NCI-H748 (cell line): ENCODE measurements around the gene DENND1A.

ENCODE experiments used
- DNase-seq: peaks from one replicate; lab custom pipeline; 2025; ENCODE audit not compliant: unreplicated experiment; lab: John Stamatoyannopoulos, UW

The DENND1A gene

DNA sequence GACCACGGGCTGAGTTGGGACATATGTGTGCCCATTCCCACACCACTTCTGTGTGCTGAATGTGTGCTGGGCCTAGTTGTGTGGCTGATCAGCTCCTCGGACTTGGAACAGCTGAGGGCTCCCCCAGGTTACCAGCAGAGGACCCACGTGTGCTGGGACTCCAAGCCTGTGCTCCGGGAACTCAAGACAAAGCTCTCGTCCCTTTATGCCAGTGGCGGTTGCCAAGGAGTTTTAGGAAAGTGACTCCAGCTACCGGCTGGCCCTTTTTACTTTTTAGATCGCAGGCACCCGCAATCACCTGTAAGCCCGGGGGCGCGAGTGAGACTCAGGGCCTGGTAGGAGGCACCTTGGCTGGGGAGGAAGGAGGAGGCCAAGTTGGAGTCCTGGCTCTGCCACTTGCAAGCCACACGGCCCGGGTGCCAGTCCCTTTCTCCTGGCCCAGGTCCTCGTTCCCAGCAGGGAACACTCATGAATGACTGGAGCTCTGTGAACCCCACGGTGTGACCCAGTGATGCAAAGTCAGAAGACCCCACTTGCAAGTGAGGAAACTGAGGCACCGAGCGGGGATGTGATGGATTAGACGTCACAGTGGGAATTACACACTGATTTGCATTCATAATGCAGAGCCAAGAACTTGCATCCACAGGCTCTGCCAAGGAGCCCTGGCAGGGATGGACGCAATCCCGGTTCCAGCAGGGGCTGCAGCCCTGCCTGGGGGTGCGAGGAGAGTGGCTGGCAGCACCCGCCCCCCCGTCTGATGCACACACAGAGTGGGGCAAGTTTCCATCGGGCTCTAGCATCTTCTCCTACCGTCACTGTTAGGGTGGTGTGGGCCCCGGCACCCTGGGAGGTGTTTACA, 547.0 kb downstream of the DENND1A start:
- DNase-seq = no peak

DNA sequence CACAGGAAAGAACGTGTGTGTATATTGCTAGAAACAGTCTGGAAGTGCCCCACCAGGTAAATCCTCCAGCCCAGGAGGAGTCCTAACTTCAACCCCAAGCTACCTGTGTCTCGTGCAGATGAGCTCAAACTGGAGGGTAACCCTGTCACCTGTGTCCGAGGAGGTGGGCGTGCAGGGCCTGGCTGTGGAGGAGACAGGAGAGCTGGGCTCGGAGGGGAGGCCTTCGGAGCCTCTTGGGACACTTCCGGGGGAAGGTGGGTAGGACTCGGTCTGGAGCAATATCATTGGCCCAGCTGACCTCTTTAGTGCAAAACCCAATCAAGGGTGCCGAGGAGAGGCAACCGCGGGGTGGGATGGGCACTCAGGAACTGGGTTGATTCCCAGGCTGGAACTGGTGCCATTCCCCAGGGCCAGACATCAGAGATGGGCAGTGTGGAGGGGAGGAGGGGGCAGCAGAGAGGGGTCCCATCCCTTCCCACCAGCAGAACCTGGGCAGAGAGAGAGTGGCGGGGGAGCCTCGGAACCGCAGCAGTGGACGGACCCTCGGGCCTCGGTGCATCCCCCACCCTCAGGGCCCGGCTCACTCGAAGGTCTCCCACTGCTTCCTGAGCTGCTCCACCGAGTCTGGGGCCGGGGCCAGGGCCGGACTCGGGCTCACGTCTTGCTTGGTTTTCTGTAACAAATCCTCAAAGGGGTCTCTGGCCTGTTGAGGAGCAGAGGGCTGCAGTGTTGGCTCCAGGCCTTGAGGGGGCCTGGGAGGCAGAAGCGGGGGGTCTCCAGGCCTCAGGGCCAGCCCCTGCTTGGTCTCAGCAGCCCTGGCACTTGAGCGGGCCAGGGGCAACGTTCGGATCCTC, 548.8 kb downstream of the DENND1A start:
- DNase-seq = no peak

DNA sequence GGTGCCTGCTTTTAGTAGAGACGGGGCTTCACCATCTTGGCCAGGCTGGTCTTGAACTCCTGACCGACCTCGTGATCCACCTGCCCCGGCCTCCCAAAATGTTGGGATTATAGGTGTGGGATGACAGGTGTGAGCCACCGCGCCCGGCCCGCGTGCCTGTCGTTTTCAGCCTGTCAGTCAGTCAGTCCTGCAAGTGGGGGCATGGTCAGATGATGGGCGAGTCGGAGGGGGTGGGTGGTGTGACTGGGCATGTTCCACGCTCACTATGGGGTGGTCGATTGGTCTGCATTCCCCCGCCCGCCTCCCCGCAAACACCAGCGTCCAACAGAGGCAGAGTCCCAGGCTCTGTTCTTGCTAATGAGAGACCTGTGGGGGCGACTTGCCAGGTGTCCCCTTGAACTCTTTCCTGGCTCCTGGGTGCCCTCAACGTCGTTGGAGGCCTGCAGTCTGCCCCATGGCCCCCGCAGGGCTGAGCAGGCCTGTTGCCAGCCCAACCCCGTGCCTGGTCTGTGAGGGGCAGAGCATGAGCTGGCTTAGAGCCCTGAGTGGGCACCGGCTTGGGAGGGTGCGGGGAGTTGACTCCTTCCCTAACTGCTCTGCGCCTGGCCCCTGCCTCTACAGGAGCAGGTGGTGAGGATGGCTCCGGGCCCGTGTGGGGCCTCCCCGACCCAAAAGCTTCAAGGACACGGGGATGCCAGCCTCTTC, 550.8 kb downstream of the DENND1A start:
- DNase-seq = no peak

DNA sequence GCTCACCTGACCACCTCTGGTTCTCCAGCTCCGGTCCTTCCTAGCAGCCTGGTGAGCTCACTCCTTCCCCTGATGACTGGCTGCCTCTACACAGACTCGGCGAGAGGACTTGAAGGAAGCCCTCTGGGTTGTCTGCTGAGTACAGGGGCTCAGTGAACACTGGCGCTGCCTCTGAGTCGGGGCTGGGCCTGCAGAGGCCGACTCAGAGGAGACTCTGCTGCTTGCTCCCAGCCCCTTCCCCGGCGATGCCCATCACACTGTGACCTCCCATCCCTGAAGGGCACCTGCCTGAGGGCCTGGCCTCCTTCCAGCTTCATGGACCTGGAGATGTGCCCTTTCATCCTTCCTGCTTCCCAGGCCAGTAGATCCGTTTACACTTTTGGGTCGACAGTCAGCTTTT, 551.9 kb downstream of the DENND1A start:
- no peak for DNase-seq

DNA sequence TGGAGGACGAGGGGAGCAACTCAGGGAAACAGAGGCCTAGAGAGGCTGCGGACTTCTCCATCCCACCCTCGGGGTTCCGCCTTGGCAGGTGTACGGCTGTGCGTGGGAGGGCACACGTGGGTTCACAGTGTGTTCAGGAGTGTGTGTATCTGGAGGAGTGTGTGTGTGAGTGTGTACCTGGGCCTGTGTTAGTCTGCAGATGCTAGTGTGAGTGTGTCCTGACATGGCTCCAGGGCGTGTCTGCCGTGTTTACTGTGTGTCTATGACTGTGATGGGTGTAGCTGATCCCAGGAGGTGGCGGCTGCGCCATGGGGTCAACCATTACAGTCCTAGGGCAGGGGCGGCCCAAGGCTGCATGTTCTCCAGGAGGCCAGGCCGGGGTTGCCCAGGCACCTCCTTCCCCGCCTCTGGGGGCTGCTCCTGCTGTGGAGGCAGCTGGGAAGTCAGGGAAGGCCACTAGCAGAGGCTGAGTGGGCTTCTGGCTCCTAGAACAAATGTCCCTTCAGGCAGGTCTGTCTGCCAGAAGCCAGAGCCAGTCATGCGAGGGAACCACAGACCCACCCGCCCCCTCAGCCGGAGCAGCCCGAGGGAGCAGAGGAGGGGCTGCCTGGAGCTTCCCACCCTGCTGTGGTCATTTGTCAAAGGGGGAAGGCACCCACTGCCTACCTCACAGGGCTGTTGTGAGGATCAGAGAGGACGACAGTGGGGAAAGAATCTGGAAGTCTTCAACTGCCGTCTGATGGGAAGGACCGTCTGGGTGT, 552.5 kb downstream of the DENND1A start:
- no peak for DNase-seq

DNA sequence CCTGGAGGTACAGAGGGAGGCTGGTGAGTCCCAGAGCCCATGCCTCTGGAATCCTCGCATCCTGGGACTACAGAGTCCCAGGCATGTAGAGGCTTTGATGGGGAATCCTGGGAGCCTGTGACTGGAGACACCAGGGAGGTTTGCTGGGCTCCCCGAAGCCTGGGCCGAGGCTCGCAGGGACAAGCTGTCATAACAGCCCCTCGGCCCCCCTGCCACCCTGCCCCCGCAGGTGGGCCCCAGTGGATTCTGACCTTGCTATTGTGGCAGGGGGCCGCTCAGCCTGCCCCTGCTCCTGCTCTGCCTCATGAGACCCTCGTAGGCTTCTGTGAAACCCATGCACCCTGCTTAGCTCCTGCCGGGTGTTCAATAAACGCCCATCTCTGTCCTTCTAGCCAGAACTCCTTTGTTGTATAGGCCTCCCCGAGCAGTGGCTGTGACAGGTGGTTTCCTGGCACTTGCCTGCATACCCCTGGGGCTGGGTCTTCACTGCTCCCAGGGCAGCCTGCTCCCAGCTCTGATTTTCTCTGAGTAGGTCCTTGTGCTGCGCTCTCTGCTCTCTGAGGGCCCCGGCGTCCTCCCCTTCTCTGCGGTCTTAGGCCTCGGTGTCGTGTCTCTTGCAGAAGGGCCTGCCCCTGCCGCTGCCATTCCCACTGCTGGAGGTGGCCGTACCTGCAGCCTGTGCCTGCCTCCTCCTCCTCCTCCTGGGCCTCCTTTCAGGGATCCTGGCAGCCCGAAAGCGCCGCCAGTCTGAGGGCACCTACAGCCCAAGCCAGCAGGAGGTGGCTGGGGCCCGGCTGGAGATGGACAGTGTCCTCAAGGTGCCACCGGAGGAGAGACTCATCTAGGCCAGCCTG, 553.5 kb downstream of the DENND1A start:
- no peak for DNase-seq

DNA sequence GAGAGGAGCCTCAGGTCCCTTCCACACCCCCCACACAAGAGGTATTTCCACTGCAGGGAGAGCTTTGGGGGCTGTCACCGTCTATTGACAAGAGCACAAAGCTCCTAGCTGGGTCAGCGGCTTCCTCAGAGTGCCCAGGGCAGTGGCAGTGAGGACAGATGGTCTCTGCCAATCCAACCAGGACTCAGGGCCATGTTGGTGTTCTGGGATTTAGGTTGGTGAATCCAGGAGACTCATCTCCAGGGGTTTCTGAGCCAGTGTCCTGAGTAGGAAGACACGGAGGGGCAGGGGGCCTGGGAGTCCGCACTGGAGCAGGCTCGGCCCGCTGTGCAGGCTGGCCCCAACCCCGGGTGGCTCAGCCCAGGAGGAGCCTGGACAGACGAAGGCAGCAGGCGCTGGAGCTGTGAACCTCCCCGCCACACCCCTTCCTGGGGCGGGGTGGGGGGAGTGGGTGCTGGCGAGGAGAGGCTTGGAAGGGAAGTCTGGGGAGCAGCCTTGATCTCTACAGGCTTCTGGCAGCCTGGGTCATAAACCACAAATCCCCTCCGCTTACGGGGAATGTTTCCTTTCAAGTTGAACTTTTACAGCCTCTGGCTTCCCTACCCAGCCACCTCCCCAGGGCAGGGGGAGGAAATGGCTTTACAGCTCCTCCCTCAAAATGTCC, 554.3 kb downstream of the DENND1A start:
- DNase-seq = no peak

DNA sequence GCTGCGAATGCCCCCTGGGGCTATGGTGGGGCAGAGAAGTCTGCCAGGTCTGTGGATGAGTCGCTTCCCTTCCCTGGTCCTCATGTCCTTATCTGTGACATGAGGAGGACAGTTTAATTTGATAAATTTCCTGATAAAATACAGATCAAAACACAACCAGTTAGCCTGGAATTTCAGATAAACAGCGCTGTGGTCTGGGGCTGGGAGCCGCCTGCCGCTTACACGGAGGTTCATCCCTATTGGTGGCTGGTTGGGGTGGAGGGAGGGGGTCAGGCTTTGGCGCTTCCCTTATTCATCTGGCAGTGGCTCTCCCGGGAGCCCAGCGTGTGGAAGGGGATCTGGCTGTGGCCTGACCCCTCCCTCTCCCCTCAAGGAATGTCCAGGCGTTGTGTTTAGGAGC, 556.0 kb downstream of the DENND1A start:
- DNase-seq = no peak

DNA sequence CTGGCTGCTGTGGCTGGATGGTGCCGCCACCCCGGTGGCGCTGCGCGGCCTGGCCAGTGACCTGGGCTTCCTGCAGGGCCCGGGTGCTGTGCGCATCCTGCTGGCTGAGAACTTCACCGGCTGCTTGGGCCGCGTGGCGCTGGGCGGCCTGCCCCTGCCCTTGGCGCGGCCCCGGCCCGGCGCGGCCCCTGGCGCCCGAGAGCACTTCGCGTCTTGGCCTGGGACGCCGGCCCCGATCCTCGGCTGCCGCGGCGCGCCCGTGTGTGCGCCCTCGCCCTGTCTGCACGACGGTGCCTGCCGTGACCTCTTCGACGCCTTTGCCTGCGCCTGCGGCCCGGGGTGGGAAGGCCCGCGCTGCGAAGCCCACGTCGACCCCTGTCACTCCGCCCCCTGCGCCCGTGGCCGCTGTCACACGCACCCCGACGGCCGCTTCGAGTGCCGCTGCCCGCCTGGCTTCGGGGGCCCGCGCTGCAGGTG, 556.4 kb downstream of the DENND1A start:
- DNase-seq = peak; percentile 37

DNA sequence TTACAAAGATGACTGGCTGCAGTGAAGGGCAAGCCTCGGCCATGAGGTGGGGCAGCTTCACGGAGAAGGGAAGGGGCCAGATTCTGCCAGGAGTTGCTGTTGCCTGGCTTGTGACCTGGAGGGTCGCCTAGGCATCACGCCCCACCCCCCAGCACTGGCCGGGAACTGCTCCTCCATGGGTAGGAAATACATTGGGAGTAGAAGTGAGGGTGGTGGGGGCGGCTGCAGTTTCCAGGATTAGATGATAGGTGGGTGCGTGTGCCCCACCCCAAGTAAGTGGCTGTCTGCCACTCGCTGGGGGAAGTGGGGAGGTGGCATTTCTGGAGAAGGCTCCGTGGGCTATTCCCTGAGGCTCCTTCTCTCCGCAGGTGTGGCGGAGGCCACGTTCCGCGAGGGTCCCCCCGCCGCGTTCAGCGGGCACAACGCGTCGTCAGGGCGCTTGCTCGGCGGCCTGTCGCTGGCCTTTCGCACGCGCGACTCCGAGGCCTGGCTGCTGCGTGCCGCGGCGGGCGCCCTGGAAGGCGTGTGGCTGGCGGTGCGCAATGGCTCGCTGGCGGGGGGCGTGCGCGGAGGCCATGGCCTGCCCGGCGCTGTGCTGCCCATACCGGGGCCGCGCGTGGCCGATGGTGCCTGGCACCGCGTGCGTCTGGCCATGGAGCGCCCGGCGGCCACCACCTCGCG, 557.0 kb downstream of the DENND1A start:
- no peak for DNase-seq

DNA sequence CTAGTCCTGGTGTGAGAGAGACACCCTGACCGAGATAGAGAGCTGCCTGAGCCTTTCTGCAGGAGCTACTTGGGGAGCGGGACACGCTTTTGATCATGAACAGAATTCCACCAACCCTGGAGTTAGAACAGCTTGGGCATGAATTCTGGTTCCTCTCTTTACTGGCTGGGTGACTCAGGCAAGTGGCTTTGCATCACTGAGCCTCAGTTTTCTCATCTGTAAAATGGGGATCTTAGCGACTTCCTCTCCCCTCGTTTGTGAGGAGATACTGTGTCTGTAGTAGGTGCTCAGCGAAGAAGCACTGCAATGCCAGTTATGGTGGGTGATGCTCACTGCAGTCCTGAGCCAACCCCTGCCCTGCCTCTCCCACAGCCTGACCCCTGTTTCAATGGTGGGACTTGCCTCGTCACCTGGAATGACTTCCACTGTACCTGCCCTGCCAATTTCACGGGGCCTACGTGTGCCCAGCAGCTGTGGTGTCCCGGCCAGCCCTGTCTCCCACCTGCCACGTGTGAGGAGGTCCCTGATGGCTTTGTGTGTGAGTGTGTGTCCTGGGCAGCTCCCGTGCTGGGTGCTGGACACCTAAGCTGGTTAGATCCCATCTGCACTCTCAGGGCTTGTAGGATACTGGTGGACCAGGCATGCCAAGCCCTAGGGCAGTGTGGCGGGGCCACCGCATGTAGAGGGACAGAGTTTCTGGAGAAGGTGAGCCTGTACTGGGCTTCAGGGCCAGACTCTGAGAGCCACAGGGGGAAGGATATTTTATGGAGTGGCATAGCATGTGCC, 557.9 kb downstream of the DENND1A start:
- DNase-seq = no peak

DNA sequence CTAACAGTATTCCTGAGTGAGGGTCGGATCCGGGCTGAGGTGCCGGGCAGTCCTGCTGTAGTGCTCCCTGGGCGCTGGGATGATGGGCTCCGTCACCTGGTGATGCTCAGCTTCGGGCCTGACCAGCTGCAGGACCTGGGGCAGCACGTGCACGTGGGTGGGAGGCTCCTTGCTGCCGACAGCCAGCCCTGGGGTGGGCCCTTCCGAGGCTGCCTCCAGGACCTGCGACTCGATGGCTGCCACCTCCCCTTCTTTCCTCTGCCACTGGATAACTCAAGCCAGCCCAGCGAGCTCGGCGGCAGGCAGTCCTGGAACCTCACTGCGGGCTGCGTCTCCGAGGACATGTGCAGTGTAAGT, 558.7 kb downstream of the DENND1A start:
- DNase-seq = no peak

DNA sequence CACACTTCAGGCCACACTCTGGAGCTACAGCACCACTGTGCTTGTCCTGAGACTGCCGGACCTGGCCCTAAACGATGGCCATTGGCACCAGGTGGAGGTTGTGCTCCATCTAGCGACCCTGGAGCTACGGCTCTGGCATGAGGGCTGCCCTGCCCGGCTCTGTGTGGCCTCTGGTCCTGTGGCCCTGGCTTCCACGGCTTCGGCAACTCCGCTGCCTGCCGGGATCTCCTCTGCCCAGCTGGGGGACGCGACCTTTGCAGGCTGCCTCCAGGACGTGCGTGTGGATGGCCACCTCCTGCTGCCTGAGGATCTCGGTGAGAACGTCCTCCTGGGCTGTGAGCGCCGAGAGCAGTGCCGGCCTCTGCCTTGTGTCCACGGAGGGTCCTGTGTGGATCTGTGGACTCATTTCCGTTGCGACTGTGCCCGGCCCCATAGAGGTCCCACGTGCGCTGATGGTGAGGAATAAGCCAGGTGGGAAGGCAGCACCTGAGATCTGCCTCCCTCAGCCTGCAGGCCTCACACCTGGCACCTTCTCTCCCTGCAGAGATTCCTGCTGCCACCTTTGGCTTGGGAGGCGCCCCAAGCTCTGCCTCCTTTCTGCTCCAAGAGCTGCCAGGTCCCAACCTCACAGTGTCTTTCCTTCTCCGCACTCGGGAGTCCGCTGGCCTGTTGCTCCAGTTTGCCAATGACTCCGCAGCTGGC, 559.2 kb downstream of the DENND1A start:
- DNase-seq = no peak

DNA sequence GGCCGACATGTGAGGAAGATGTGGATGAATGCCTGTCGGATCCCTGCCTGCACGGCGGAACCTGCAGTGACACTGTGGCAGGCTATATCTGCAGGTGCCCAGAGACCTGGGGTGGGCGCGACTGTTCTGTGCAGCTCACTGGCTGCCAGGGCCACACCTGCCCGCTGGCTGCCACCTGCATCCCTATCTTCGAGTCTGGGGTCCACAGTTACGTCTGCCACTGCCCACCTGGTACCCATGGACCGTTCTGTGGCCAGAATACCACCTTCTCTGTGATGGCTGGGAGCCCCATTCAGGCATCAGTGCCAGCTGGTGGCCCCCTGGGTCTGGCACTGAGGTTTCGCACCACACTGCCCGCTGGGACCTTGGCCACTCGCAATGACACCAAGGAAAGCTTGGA, 559.8 kb downstream of the DENND1A start:
- DNase-seq = no peak

DNA sequence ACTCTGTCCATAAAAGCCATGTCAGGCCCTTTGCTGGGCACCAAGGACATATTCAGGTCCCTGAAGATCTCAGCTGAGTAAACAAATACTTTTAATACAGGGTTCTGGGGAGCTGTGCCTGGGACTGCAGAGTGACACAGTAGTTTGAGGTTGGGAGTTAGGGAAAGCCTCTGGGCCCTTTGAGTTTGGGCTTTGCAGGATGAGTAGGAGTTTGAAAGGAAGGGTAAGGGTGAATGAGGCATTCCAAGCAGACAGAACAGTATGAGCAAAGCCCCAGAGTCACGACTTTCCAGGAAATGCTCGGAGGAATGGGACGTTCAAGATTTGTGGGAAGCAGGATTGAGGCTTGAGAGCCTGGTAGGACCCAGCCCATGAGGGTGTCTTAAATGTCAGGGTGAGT, 560.6 kb downstream of the DENND1A start:
- no peak for DNase-seq

DNA sequence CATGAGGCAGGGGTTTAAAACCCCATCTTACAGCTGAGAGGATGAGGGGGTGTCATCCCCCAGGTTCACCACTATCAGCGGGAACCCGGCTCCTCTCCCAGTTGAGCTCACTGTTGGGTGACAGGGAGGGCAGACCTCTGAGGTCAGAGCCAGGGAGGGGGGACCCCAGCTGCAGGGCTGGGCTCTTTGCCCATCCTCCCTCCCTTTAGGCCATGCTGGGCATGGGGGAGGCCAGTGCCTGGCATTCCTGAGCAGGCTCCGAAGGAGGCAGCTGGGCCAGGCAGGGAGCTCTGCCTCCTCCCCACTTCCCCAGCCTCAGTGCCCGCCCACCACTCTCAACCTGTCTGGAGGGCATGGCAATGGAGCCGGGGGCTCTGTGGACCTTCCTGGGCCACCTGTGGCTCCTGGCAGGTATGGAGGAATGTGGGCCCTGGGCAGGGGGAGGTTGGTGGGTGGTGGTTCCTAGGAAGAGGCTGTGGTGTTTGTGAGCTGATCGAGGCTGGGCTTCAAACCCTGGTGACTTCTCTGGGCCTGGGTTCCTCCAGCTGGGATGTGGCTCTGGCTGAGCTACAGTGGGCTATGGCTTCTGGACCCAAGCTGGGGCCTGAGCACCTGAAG, 561.3 kb downstream of the DENND1A start:
- no peak for DNase-seq

DNA sequence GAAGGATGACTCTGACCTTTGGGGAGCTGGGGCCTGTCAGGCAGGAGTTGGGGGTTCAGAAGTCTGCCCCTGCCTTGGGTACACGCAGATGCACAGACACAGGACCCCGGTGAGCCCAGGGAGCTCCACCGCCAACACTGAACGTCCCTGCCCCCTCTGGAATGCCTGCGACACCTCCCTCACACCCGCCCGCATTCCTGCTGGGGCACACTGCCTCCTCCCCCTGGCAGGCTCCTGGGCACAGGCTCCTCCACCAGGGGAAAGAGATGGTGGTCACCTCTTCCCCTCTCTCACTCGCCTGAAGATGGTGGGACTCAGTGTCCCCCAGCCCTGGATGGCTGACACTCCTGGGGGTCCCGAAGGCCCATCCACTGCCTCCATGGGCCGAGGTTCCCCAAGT, 561.9 kb downstream of the DENND1A start:
- DNase-seq = no peak
